ENCODE data around the gene CENPO.

DNA sequence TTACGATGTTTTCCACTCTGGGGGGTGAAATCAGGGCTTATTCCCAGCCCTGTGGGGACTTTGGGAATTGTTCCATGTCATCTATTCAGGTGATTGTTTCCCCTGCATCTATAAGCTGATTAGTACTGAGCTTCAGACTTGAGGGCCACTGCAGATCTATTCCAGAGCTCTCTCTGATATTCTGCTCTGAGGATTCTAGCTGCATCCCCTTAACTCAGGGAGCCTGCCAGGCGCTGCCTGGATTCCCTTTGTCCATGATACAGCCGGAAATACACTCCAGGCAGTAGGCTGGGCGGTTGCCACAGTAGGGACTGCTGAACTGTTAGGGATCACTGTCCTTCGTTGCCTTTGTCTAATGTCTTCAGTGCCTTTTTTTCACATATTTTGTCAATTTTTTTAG, 31.4 kb upstream of the CENPO start:
- no peak for TF ChIP-seq YY1 (IDR thresholded peaks at IDR 0.05; ENCODE audit: insufficient read depth, insufficient read length)
- TF ChIP-seq SUZ12 (IDR thresholded peaks at IDR 0.05; ENCODE audit: extremely low read depth, insufficient read depth, insufficient read length) = no peak
- no peak for TF ChIP-seq ZNF274 (IDR thresholded peaks at IDR 0.05; ENCODE audit: low read depth, low read length)
